ENCODE data around the gene NEGR1.

DNA sequence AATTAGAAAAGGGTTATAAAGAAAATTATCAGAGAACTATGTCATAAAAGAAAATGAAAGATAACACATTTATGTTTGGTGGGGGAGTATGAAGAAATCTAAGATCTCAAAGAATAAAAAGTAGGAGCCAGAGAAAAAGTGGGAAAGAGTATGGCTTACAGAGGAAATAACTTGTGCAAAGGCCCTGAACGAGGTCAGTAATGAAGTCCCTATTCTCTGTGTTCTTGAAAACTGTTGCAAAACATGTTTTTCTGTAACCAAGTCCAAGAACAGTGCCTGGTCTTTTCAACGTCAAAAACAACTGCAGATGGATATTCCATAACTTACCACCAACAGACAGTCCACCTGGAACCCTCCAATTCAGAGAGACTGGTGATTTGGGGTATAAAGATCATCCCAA lies 188.1 kb downstream of the NEGR1 start:
- no peak for TF ChIP-seq POLR2A (IDR thresholded peaks at IDR 0.05)
- TF ChIP-seq, protein P1, sequence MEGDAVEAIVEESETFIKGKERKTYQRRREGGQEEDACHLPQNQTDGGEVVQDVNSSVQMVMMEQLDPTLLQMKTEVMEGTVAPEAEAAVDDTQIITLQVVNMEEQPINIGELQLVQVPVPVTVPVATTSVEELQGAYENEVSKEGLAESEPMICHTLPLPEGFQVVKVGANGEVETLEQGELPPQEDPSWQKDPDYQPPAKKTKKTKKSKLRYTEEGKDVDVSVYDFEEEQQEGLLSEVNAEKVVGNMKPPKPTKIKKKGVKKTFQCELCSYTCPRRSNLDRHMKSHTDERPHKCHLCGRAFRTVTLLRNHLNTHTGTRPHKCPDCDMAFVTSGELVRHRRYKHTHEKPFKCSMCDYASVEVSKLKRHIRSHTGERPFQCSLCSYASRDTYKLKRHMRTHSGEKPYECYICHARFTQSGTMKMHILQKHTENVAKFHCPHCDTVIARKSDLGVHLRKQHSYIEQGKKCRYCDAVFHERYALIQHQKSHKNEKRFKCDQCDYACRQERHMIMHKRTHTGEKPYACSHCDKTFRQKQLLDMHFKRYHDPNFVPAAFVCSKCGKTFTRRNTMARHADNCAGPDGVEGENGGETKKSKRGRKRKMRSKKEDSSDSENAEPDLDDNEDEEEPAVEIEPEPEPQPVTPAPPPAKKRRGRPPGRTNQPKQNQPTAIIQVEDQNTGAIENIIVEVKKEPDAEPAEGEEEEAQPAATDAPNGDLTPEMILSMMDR (IDR thresholded peaks at IDR 0.05), result no peak
